HepG2 (cell line): ENCODE data around the gene ANP32A. TPM values are rescaled to one million over a fixed set of nuclear protein-coding genes. Genes with fewer than 3 reads are reported as not detected.

Source experiments
- ATF2 ChIP-seq: sonication (generic); formaldehyde crosslinking; IDR thresholded peaks from 2 replicates; pipeline ENCODE4 v1.4.0; 2020; ENCODE audit warnings: missing genetic modification reagents
- ATF4 ChIP-seq, 2 experiments: fragments of 450-650 bp in 1 of 2; sonication (generic) in 1 of 2; formaldehyde crosslinking; IDR thresholded peaks; 2 replicates each; pipeline versions ENCODE4 v1.5.0 to v1.8.0; 2020 to 2022; ENCODE audit warnings: mild to moderate bottlenecking in 1 of 2, missing genetic modification reagents in 1 of 2
- CHD2 ChIP-seq: IDR thresholded peaks from 2 replicates; pipeline ENCODE4 v1.6.1; 2011; ENCODE audit warnings: low read depth, low read length, improper control_type of control experiment
- DRAP1 ChIP-seq: IDR thresholded peaks from 2 replicates; pipeline ENCODE4 v1.6.1; 2016; ENCODE audit warnings: missing genetic modification reagents, missing compliant biosample characterization
- KIAA2018 ChIP-seq: sonication (generic); formaldehyde crosslinking; IDR thresholded peaks from 2 replicates; pipeline ENCODE4 v1.5.0; 2020; ENCODE audit warnings: mild to moderate bottlenecking, missing genetic modification reagents, borderline replicate concordance
- KMT2A ChIP-seq: sonication (generic); formaldehyde crosslinking; IDR thresholded peaks from 2 replicates; pipeline ENCODE4 v1.4.0; 2020; ENCODE audit warnings: missing genetic modification reagents
- MZF1 ChIP-seq: sonication (generic); formaldehyde crosslinking; IDR thresholded peaks from 2 replicates; pipeline ENCODE4 v1.8.1; 2023; ENCODE audit warnings: mild to moderate bottlenecking, missing genetic modification reagents, borderline replicate concordance
- SCMH1 ChIP-seq: sonication (generic); formaldehyde crosslinking; IDR thresholded peaks from 2 replicates; pipeline ENCODE4 v1.9.0; 2021; ENCODE audit warnings: missing genetic modification reagents, mild to moderate bottlenecking, borderline replicate concordance
- SOX6 ChIP-seq, 2 experiments: fragments of 450-650 bp in 1 of 2; sonication (generic) in 1 of 2; formaldehyde crosslinking in 1 of 2; IDR thresholded peaks; 2 replicates each; pipeline versions ENCODE4 v1.4.0 to v1.6.1; 2017 to 2020; ENCODE audit warnings: antibody characterized with exemption in 1 of 2, mild to moderate bottlenecking in 1 of 2, missing genetic modification reagents in 1 of 2
- THAP8 ChIP-seq: sonication (generic); formaldehyde crosslinking; IDR thresholded peaks from 2 replicates; pipeline ENCODE4 v1.5.1; 2020; ENCODE audit warnings: missing genetic modification reagents, mild to moderate bottlenecking, borderline replicate concordance
- TMF1 ChIP-seq: sonication (generic); formaldehyde crosslinking; IDR thresholded peaks from 2 replicates; pipeline ENCODE4 v1.8.1; 2022; ENCODE audit warnings: low read depth, missing genetic modification reagents
- ZNF136 ChIP-seq: sonication (generic); formaldehyde crosslinking; IDR thresholded peaks from 2 replicates; pipeline ENCODE4 v1.8.1; 2022; ENCODE audit warnings: low read depth, mild to moderate bottlenecking, moderate library complexity, missing genetic modification reagents
- ZNF251 ChIP-seq: sonication (generic); formaldehyde crosslinking; IDR thresholded peaks from 2 replicates; pipeline ENCODE4 v1.9.0; 2021; ENCODE audit warnings: mild to moderate bottlenecking, missing genetic modification reagents
- ZNF30 ChIP-seq: sonication (generic); formaldehyde crosslinking; IDR thresholded peaks from 2 replicates; pipeline ENCODE4 v1.5.0; 2020; ENCODE audit warnings: mild to moderate bottlenecking, missing genetic modification reagents
- ZNF580 ChIP-seq: IDR thresholded peaks from 2 replicates; pipeline ENCODE4 v1.6.1; 2016; ENCODE audit warnings: low read depth, borderline replicate concordance
- ZNF674 ChIP-seq: sonication (generic); formaldehyde crosslinking; IDR thresholded peaks from 2 replicates; pipeline ENCODE4 v1.5.0; 2020; ENCODE audit warnings: low read depth, mild to moderate bottlenecking, missing genetic modification reagents
- polyA plus RNA-seq, 8 experiments: library from polyadenylated mRNA; depleted of rRNA in 3 of 8; stranded (reverse) in 7 of 8; unstranded in 1 of 8; fragments of >200 nt; fragmentation: Illumina TruSeq in 4 of 8; extraction: Trizol in 4 of 8; gene quantifications; 2 replicates each; pipeline versions ENCODE4 v1.2.1 to v1.2.3, GENCODE V29; 2011 to 2016; ENCODE audit warnings: low read depth in 4 of 8, missing spikeins in 1 of 8, mixed read lengths in 1 of 8; ENCODE audit not compliant: insufficient read depth in 1 of 8
- total RNA-seq, 5 experiments: library from RNA; depleted of rRNA; stranded (reverse); fragments of >200 nt; fragmentation: Illumina TruSeq; extraction: Trizol; gene quantifications; 2 replicates each; pipeline ENCODE4 v1.2.3, GENCODE V29; 2016; ENCODE audit warnings: low read depth in 1 of 5

ANP32A gene
- total and polyA plus RNA-seq, 2 of the 13 experiments (the other 11 are each of a cell fraction or from before 2014, with no cell fraction given), result 60.6 to 206 TPM

GRCh38 chr15:68821190-68821840 is 620 bp upstream of the ANP32A start (continued):
- TF ChIP-seq SCMH1 (CRISPR knock-in tag) (no peak), TMF1 (CRISPR knock-in tag) (peak; percentile 66; the same call in 1 of the 2 replicates), ATF4 (CRISPR knock-in tag; IDR thresholded peaks at IDR 0.05) (no peak), KIAA2018 (no peak), ZNF674 (no peak), THAP8 (CRISPR knock-in tag) (no peak), KMT2A (peak; percentile 61; the same call in 1 of the 2 replicates), ATF2 (CRISPR knock-in tag) (no peak), ZNF30 (no peak), ZNF136 (CRISPR knock-in tag) (no peak), CHD2 (no peak), DRAP1 (CRISPR knock-in tag) (no peak; the same call in none of the 2 replicates), ZNF580 (no peak), MZF1 (no peak), ZNF251 (CRISPR knock-in tag) (no peak), SOX6 (IDR thresholded peaks at IDR 0.05) (no peak), SOX6 (CRISPR knock-in tag; IDR thresholded peaks at IDR 0.05) (no peak)
